Ovary (tissue), 9 donors: ENCODE results near the gene PFDN6. TPM values are rescaled to one million over a fixed set of nuclear protein-coding genes. Genes with fewer than 3 reads are reported as not detected.

ENCODE experiments used
- DNase-seq, 5 donors: peaks; one replicate each; pipeline ENCODE4 v3.0.0-alpha.2; 2019 to 2020
- H3K27ac ChIP-seq, 2 donors: fragments of 200-600 bp; one replicate each; pipeline versions ENCODE4 v1.5.1 to v1.8.0; 2019 to 2022
- H3K27me3 ChIP-seq: fragments of 200-600 bp; one replicate; pipeline ENCODE4 v1.8.0; 2022
- H3K36me3 ChIP-seq: fragments of 200-600 bp; sonication (generic); one replicate; pipeline ENCODE4 v1.5.1; 2019
- H3K4me1 ChIP-seq: one replicate; pipeline ENCODE4 v1.8.1; 2013; ENCODE audit warnings: mild to moderate bottlenecking, moderate library complexity; ENCODE audit not compliant: insufficient read depth
- H3K4me3 ChIP-seq: fragments of 200-600 bp; sonication (generic); one replicate; pipeline ENCODE4 v1.5.1; 2017
- H3K9me3 ChIP-seq, 2 donors: fragments of 200-600 bp in 1 of 2; sonication (generic) in 1 of 2; one replicate each; pipeline versions ENCODE4 v1.5.1 to v1.8.1; 2013 to 2019; ENCODE audit warnings: mild to moderate bottlenecking in 1 of 2, moderate library complexity in 1 of 2
- CTCF ChIP-seq, 3 donors: fragments of 450-650 bp in 2 of 3; fragments of 200-600 bp in 1 of 3; IDR thresholded peaks; one replicate each; pipeline versions ENCODE4 v1.5.1 to v1.8.0; 2016 to 2022; ENCODE audit warnings: antibody characterized with exemption in 3 of 3, mild to moderate bottlenecking in 1 of 3
- EP300 ChIP-seq: sonication (generic); formaldehyde crosslinking; IDR thresholded peaks from one replicate; pipeline ENCODE4 v1.6.1; 2017; ENCODE audit warnings: antibody characterized with exemption
- POLR2A ChIP-seq: fragments of 450-650 bp; IDR thresholded peaks from one replicate; pipeline ENCODE4 v1.6.1; 2017; ENCODE audit warnings: antibody characterized with exemption, mild to moderate bottlenecking, moderate library complexity
- WGBS, 3 donors: extraction: QIAGEN DNeasy Blood & Tissue Kit in 1 of 3; methylation state at CpG; one replicate each; pipeline versions ENCODE4 v1.1.5 to v1.1.7; 2013 to 2017; 5-methylcytosine and 5-hydroxymethylcytosine counted together
- intact Hi-C, 4 donors: fragments of 100-400 bp; cut with DNase I; formaldehyde crosslinking; loops; one replicate each; pipeline versions ENCODE4 v1.11.0 to v1.15.1; 2022 to 2023
- polyA plus RNA-seq, 2 donors: library from polyadenylated mRNA; stranded (reverse); fragments of 200-250 nt in 1 of 2; fragments of 350-450 nt in 1 of 2; fragmentation: Illumina TruSeq in 1 of 2; extraction: RNeasy Lipid Tissue Mini Kit (QIAGEN cat#74804) in 1 of 2; gene quantifications; one replicate each; pipeline ENCODE4 v1.2.3, GENCODE V29; 2013 to 2014
- total RNA-seq, 7 donors: library from RNA; depleted of rRNA in 2 of 7; stranded (reverse); fragments of >200 nt in 2 of 7; fragmentation: NEBNext Ultra II Directional in 3 of 7; extraction: Animal tissue kit (Norgen Biotek cat#: 25700) in 3 of 7; gene quantifications; one replicate each; pipeline versions ENCODE4 v1.1.0 to v1.2.4, GENCODE V29; 2016 to 2023
- donor health status: DM: no; HTN: no; CAD: no; lungs with moderate emphysema.
- donor health status: DM: no; HTN: no; CAD: no.
- donor health status: Bipolar disorder and iron deficiency.
- donor health status: DM: yes; HTN: yes; CAD: no.
- donor health status: DM: no; HTN: no; CAD: no.
- donor health status: DM: yes; HTN: yes; CAD: no.

The PFDN6 gene
- total and polyA plus RNA-seq, 9 donors: 9.8 to 83.0 (median 42.7) TPM

- intact Hi-C loops: no loop called here
- no peak for DNase-seq
- no peak overlapping the region for H3K27ac ChIP-seq
Measured at GRCh38 chr6:33306356-33306755, 17.0 kb downstream of the PFDN6 start.

GRCh38 chr6:33312361-33313104, 23.1 kb downstream of the PFDN6 start:
- 2 to 3% (median 2%) methylated on average over 28 to 29 of the region's 29 CpGs for WGBS, 3 donors
- no peaks in the 10 kb centered on the region for H3K9me3 ChIP-seq
- H3K4me1 ChIP-seq: peaks cover 8% of the 10 kb centered on the region
- H3K36me3 ChIP-seq: no peaks in the 10 kb centered on the region
- peak overlapping the region; percentile 93 to 96 for H3K27ac ChIP-seq
- peak overlapping the region; percentile 64 for H3K4me3 ChIP-seq
- intact Hi-C loops: loop anchor here in 2 of 4 donors (10.0 kb wide), 2 partner anchors 102 to 112 kb away; partner anchors contain the start of genes CUTA (in 1 of the 2), PHF1 (in 1 of the 2) and SYNGAP1 (in 1 of the 2)
- H3K27me3 ChIP-seq: no peaks in the 10 kb centered on the region
- TF ChIP-seq CTCF (IDR thresholded peaks at IDR 0.05): no peak
- TF ChIP-seq EP300: no peak
- TF ChIP-seq POLR2A: no peak
- DNase-seq: peak; percentile 66 to 78 (median 71)

More at GRCh38 chr6:33306356-33306755, 17.0 kb downstream of the PFDN6 start:
- TF ChIP-seq CTCF (IDR thresholded peaks at IDR 0.05) (no peak), EP300 (no peak), POLR2A (no peak)
- Histone ChIP-seq H3K4me1 (no peaks in the 10 kb centered on the region), H3K4me3 (no peak overlapping the region), H3K9me3 (no peaks in the 10 kb centered on the region), H3K27me3 (no peaks in the 10 kb centered on the region), H3K36me3 (no peaks in the 10 kb centered on the region)
- 76 to 84% (median 78%) methylated on average over 4 of the region's 4 CpGs for WGBS, 3 donors

- H3K4me1 ChIP-seq: peaks cover 8% of the 10 kb centered on the region
- peak overlapping the region; percentile 64 for H3K4me3 ChIP-seq
- H3K36me3 ChIP-seq: no peaks in the 10 kb centered on the region
- H3K9me3 ChIP-seq: no peaks in the 10 kb centered on the region
- intact Hi-C loops: loop anchor here in 2 of 4 donors (10.0 kb wide), 2 partner anchors 102 to 112 kb away; partner anchors contain the start of genes CUTA (in 1 of the 2), PHF1 (in 1 of the 2) and SYNGAP1 (in 1 of the 2)
- no peaks in the 10 kb centered on the region for H3K27me3 ChIP-seq
- no peak for TF ChIP-seq EP300
- TF ChIP-seq CTCF (IDR thresholded peaks at IDR 0.05): no peak
- no peak for TF ChIP-seq POLR2A
- H3K27ac ChIP-seq: peak overlapping the region; percentile 93 to 96
- 1% methylated on average over 27 to 33 of the region's 33 CpGs for WGBS, 3 donors
- peak in 4 of 5 donors; percentile 40 to 70 (median 60) for DNase-seq
Measured at GRCh38 chr6:33313105-33313708, 23.8 kb downstream of the PFDN6 start.

- TF ChIP-seq POLR2A (peak; percentile 40), CTCF (IDR thresholded peaks at IDR 0.05) (no peak)
- DNase-seq: peak in 4 of 5 donors; percentile 55 to 73 (median 70)
- H3K27me3 ChIP-seq: no peaks in the 10 kb centered on the region
- H3K4me1 ChIP-seq: peaks cover 8% of the 10 kb centered on the region
- peak within 1 kb of the TSS; percentile 64 for H3K4me3 ChIP-seq
- no peaks in the 10 kb centered on the region for H3K9me3 ChIP-seq
- WGBS, 3 donors: 0% methylated on average over 47 of the region's 47 CpGs
- H3K27ac ChIP-seq: peak within 1 kb of the TSS; percentile 93 to 96
- H3K36me3 ChIP-seq: no peaks in the 10 kb centered on the region
- intact Hi-C loops: loop anchor here in 2 of 4 donors (10.0 kb wide), 2 partner anchors 101 to 111 kb away; partner anchors contain the start of genes CUTA (in 1 of the 2), PHF1 (in 1 of the 2) and SYNGAP1 (in 1 of the 2)
Measured at GRCh38 chr6:33313709-33314514, 24.5 kb downstream of the PFDN6 start, which contains the start of gene TAPBP. TAPBP (minus strand) TSS chr6:33314078; CDS start chr6:33314041, 37 bp downstream.
